A673 (cell line): ENCODE data around the gene LMCD1. TPM values are rescaled to one million over a fixed set of nuclear protein-coding genes. Genes with fewer than 3 reads are reported as not detected.

Source experiments
- BruUV-seq: library from RNA; stranded (reverse); fragments of 400-500 nt; replicated peaks from 2 replicates; lab custom pipeline; 2021; lab: Mats Ljungman, UMichigan
- CTCF ChIA-PET: fragments of 300-600 bp; sonication (Branson Sonifier 250); formaldehyde crosslinking; loops from one replicate; lab custom pipeline; 2022; ENCODE audit warnings: antibody characterized with exemption; lab: Charles Lee
- POLR2A ChIA-PET: fragments of 300-600 bp; sonication (Branson Sonifier 250); formaldehyde crosslinking; loops from one replicate; lab custom pipeline; 2022; ENCODE audit warnings: antibody characterized with exemption; ENCODE audit not compliant: low non-redundant PET; lab: Charles Lee
- DNase-seq: peaks from one replicate; pipeline ENCODE4 v3.0.0-alpha.2; 2015; ENCODE audit warnings: low spot score
- H3K27ac ChIP-seq: fragments of 200-600 bp; sonication (generic); 2 replicates; pipeline ENCODE4 v1.5.1; 2016; ENCODE audit warnings: mixed run types, low read depth, mild to moderate bottlenecking, mixed read lengths, antibody characterized with exemption, low read length; ENCODE audit not compliant: poor library complexity, severe bottlenecking
- H3K27me3 ChIP-seq: fragments of 200-600 bp; sonication (generic); replicated peaks from 2 replicates; pipeline ENCODE4 v1.6.1; 2017; ENCODE audit warnings: mixed run types, low read depth, mild to moderate bottlenecking, mixed read lengths, antibody characterized with exemption, low read length; ENCODE audit not compliant: insufficient read depth, poor library complexity
- H3K36me3 ChIP-seq: fragments of 200-600 bp; sonication (generic); 2 replicates; pipeline ENCODE4 v1.6.1; 2016; ENCODE audit warnings: mixed run types, mild to moderate bottlenecking, mixed read lengths, antibody characterized with exemption, low read length; ENCODE audit not compliant: insufficient read depth, poor library complexity, severe bottlenecking
- H3K4me1 ChIP-seq: fragments of 200-600 bp; sonication (generic); 2 replicates; pipeline ENCODE4 v1.6.1; 2017; ENCODE audit warnings: mixed run types, mild to moderate bottlenecking, mixed read lengths, antibody characterized with exemption, low read length; ENCODE audit not compliant: insufficient read depth, poor library complexity, severe bottlenecking
- H3K4me3 ChIP-seq: fragments of 200-600 bp; sonication (generic); 2 replicates; pipeline ENCODE4 v1.5.1; 2016; ENCODE audit warnings: low read depth, mixed run types, mild to moderate bottlenecking, mixed read lengths, low read length; ENCODE audit not compliant: poor library complexity, severe bottlenecking
- H3K9me3 ChIP-seq: fragments of 200-600 bp; sonication (generic); 2 replicates; pipeline ENCODE4 v1.6.1; 2016; ENCODE audit warnings: mixed run types, low read depth, mild to moderate bottlenecking, mixed read lengths, antibody characterized with exemption, low read length; ENCODE audit not compliant: poor library complexity, severe bottlenecking
- EZH2 ChIP-seq: fragments of 200-600 bp; sonication (generic); IDR thresholded peaks from 2 replicates; pipeline ENCODE4 v1.6.1; 2017; ENCODE audit warnings: borderline replicate concordance, low read depth, mild to moderate bottlenecking, mixed read lengths, antibody characterized with exemption, low read length; ENCODE audit not compliant: poor library complexity, severe bottlenecking
- intact Hi-C: fragments of 100-400 bp; cut with micrococcal nuclease; formaldehyde crosslinking; loops from one replicate; pipeline ENCODE4 v1.10.0; 2022; ENCODE audit not compliant: unreplicated experiment
- total RNA-seq: library from RNA; stranded (reverse); gene quantifications from 2 replicates; pipeline ENCODE4 v1.2.3, GENCODE V29; 2021
- TF ChIP-seq, protein P1 (sequence below): fragments of 300-800, 200-600 bp; sonication (generic); conservative IDR thresholded peaks from 2 replicates; pipeline ENCODE4 v1.5.1; 2017; ENCODE audit warnings: low read depth, mild to moderate bottlenecking, antibody characterized with exemption, low read length, moderate library complexity, mixed read lengths

The LMCD1 gene
- total RNA-seq, 1 experiment from 2014 or later: 4.3 TPM

DNA sequence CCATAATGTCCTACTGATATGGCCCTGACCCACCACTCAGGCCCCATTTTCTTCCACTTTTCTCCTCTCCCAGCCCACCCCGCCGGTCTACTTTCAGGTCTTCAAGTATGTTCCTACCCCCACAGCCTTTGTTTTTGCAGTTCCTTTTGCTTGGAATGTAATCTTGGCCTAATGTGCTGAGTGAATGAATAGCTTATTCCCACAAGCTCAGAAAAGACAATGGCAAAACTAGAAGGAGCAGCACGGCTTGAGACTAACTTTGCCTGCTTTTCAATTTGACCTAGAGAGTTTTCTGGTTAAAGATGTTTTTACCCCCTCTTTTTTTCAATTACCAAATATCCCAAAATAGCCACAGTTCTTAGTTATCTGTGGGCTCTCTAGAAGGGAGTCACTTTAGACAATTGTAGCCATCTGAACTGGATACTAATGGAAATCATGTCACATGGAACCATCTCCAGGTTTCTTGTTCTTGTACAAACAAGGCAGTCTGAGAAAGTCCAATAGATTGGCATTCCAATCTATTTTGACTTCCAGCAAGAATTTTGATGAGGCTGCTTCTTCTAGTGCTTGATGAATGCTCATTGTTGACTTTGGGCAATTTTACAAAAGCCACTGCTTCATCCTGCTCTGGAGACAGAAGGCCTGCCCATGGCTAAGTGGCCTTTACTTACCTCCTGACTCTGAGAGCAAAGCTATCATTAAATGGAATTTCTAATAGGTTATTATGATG, 16.3 kb upstream of the LMCD1 start:
- Histone ChIP-seq H3K27me3 (no peaks in the 10 kb centered on the region), H3K36me3 (no peaks in the 10 kb centered on the region), H3K4me3 (no peak overlapping the region), H3K4me1 (no peaks in the 10 kb centered on the region), H3K27ac (no peak overlapping the region), H3K9me3 (no peaks in the 10 kb centered on the region)
- no TSS peak for BruUV-seq
- ChIA-PET POLR2A (no interaction called here), CTCF (no interaction called here)
- no peak for DNase-seq
- intact Hi-C loops: no loop called here
- TF ChIP-seq, protein P1, sequence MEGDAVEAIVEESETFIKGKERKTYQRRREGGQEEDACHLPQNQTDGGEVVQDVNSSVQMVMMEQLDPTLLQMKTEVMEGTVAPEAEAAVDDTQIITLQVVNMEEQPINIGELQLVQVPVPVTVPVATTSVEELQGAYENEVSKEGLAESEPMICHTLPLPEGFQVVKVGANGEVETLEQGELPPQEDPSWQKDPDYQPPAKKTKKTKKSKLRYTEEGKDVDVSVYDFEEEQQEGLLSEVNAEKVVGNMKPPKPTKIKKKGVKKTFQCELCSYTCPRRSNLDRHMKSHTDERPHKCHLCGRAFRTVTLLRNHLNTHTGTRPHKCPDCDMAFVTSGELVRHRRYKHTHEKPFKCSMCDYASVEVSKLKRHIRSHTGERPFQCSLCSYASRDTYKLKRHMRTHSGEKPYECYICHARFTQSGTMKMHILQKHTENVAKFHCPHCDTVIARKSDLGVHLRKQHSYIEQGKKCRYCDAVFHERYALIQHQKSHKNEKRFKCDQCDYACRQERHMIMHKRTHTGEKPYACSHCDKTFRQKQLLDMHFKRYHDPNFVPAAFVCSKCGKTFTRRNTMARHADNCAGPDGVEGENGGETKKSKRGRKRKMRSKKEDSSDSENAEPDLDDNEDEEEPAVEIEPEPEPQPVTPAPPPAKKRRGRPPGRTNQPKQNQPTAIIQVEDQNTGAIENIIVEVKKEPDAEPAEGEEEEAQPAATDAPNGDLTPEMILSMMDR: no peak
- TF ChIP-seq EZH2: no peak

DNA sequence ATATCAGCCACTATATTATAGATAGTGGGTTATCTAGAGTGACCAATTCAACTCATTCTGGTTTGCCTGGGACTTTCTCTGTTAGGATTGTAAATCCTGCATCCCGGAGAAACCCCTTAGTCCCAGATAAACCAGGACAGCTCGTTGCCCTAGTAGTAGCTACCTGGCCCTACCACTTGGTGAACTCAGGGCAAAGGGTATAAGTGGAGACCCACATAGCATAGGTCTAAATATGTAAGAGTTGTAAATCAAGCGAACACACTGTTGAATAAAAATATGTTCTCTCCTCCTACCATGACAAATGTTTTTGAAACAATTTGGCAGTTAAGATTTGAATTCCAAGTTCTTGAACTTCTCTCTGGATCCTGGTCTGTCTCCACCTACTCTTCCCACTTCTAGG, 15.7 kb upstream of the LMCD1 start:
- H3K27me3 ChIP-seq: no peaks in the 10 kb centered on the region
- TF ChIP-seq, protein P1: no peak
- TF ChIP-seq EZH2: no peak
- CTCF ChIA-PET: no interaction called here
- DNase-seq: no peak
- no TSS peak for BruUV-seq
- H3K4me1 ChIP-seq: no peaks in the 10 kb centered on the region
- POLR2A ChIA-PET: no interaction called here
- no peak overlapping the region for H3K4me3 ChIP-seq
- no peaks in the 10 kb centered on the region for H3K9me3 ChIP-seq
- intact Hi-C loops: no loop called here
- no peak overlapping the region for H3K27ac ChIP-seq
- H3K36me3 ChIP-seq: no peaks in the 10 kb centered on the region

DNA sequence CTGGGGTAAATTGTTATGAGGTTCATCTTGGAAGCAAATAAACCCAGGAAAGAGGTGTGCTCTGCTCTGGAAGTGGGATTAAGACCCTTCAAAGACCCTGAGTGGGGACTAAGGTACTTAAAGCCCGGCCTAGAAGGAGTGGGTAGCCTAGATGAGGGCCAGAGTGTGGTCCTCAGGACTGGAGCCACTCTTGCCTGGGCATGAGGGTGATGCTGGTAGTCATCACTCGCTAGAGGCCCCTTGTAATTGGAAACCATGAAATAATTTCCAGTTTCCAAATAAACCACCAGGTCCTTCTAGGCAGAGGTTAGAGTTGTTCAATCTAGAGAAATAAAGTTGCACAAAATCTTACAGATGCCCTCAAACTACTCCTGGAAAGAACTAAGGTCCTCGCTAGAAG, 15.2 kb upstream of the LMCD1 start:
- POLR2A ChIA-PET: no interaction called here
- CTCF ChIA-PET: no interaction called here
- intact Hi-C loops: no loop called here

More for the DNA sequence above, 15.2 kb upstream of the LMCD1 start:
- Histone ChIP-seq H3K9me3 (no peaks in the 10 kb centered on the region), H3K36me3 (no peaks in the 10 kb centered on the region), H3K27me3 (no peaks in the 10 kb centered on the region), H3K27ac (no peak overlapping the region), H3K4me3 (no peak overlapping the region), H3K4me1 (no peaks in the 10 kb centered on the region)
- no TSS peak for BruUV-seq
- no peak for DNase-seq
- no peak for TF ChIP-seq EZH2
- TF ChIP-seq, protein P1: no peak
